HUES48 (cell line): ENCODE data around the gene RGS8.

Experiments
- H3K27ac ChIP-seq: one replicate; pipeline ENCODE4 v1.7.0; 2013; ENCODE audit warnings: low read depth, low read length, inconsistent platforms
- H3K27me3 ChIP-seq: 2 replicates; pipeline ENCODE4 v1.6.1; 2013; ENCODE audit warnings: mild to moderate bottlenecking, low read length; ENCODE audit not compliant: control insufficient read depth, insufficient read depth
- H3K36me3 ChIP-seq: 2 replicates; pipeline ENCODE4 v1.6.1; 2013; ENCODE audit warnings: low read length; ENCODE audit not compliant: control insufficient read depth, insufficient read depth
- H3K4me1 ChIP-seq: 2 replicates; pipeline ENCODE4 v1.6.1; 2013; ENCODE audit warnings: mild to moderate bottlenecking, low read length; ENCODE audit not compliant: control insufficient read depth, insufficient read depth
- H3K4me3 ChIP-seq: 2 replicates; pipeline ENCODE4 v1.5.1; 2013; ENCODE audit warnings: mild to moderate bottlenecking, low read depth, low read length
- H3K9ac ChIP-seq: 2 replicates; pipeline ENCODE4 v1.6.1; 2013; ENCODE audit warnings: mild to moderate bottlenecking, low read depth, low read length, moderate library complexity
- H3K9me3 ChIP-seq: 2 replicates; pipeline ENCODE4 v1.6.1; 2013; ENCODE audit warnings: low read length; ENCODE audit not compliant: control insufficient read depth, insufficient read depth

Gene RGS8

DNA sequence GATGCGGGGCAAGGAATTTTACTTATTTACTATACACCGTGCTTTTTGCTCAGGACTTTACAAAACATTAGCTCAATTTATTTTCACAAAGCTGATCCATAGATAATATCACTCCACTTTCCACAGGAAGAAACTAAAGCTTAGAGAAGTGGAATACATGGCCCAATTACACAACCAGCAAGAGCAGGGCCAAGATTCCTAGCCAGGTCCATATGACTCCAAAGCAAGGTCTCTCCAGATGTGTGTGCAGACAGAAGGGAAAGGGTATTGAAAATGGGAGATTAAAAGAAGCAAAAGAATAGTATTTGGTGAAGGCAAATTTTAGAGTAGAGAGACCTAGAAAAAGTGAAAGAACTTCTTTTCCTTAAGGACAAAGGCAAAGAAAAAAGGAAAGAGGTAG, 30.4 kb downstream of the RGS8 start:
- H3K27ac ChIP-seq = no peak overlapping the region
- no peaks in the 10 kb centered on the region for H3K27me3 ChIP-seq
- no peaks in the 10 kb centered on the region for H3K36me3 ChIP-seq
- H3K9ac ChIP-seq = no peak overlapping the region
- no peaks in the 10 kb centered on the region for H3K4me1 ChIP-seq
- no peak overlapping the region for H3K4me3 ChIP-seq
- H3K9me3 ChIP-seq = no peaks in the 10 kb centered on the region

DNA sequence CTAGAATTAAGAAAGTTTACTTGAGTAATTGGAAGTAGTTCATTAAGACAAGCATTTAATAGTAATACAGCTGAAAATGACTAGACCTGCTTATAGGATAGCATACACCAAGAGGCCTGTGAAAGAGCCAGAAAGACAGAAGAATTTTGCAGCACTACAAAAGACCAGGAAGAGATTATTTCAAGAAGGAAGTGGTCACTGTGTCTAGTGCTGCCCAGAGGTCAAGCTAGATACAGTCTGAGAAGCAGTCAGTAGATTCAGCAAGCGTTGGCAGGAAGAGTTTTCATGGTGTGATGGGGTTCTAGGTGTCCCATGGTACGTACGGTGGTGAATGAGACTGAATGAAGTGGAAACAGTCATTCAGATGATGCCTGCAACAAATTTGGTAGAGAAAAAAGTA, 31.5 kb downstream of the RGS8 start:
- Histone ChIP-seq H3K4me3 (no peak overlapping the region), H3K9ac (no peak overlapping the region), H3K4me1 (no peaks in the 10 kb centered on the region), H3K27me3 (no peaks in the 10 kb centered on the region), H3K9me3 (no peaks in the 10 kb centered on the region), H3K27ac (no peak overlapping the region), H3K36me3 (no peaks in the 10 kb centered on the region)

DNA sequence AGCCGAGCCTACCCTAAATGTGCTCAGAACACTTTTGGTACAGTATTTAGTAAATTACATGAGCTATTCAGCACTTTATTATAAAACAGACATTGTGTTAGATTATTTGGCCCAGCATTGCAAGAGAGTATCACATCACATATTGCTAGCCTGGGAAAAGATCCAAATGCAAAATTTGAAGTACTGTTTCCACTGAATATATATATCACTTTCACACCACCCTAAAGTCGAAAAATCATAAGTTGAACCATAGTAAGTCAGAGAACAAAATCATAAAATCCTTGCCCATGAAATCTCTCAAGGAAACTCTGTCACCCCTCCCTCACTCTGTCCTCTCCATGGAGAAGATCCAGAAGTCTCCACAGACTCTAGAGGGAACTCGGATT, 33.1 kb downstream of the RGS8 start:
- Histone ChIP-seq H3K9me3 (no peaks in the 10 kb centered on the region), H3K36me3 (no peaks in the 10 kb centered on the region)

DNA sequence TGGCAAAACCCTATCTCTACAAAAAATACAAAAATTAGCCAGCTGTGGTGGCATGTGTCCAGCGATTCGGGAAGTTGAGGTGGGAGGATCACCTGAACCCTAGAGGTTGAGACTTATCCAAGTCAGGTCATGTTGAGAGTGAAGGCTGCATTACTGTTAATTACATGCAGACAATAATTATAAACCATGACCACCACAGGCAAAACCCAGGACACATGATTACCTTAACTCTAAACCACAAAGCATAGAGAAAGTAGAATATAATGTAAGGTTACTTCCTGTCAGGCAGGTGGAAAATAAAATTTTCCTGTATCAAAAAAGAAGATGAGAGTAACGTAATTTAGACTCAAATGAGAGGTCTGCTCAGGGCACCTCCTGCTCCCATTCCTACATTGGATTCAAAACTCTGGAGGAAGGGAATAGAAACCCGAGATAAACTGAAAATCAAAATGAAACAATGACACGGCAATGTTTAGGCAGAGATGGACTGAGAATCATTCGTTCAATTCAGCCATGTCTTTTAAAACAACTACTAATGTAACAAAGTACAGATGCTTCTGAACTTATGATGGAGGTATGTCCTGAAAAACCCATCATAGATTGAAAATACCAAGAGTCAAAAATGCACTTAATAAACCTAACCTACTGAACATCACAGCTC, 33.6 kb downstream of the RGS8 start:
- no peak overlapping the region for H3K4me3 ChIP-seq
- no peak overlapping the region for H3K9ac ChIP-seq
- H3K4me1 ChIP-seq = no peaks in the 10 kb centered on the region
- H3K9me3 ChIP-seq = no peaks in the 10 kb centered on the region
- H3K27ac ChIP-seq = no peak overlapping the region
- no peaks in the 10 kb centered on the region for H3K36me3 ChIP-seq
- H3K27me3 ChIP-seq = no peaks in the 10 kb centered on the region

More for the DNA sequence above, 33.1 kb downstream of the RGS8 start:
- Histone ChIP-seq H3K27ac (no peak overlapping the region), H3K27me3 (no peaks in the 10 kb centered on the region), H3K4me3 (no peak overlapping the region), H3K9ac (no peak overlapping the region), H3K4me1 (no peaks in the 10 kb centered on the region)

DNA sequence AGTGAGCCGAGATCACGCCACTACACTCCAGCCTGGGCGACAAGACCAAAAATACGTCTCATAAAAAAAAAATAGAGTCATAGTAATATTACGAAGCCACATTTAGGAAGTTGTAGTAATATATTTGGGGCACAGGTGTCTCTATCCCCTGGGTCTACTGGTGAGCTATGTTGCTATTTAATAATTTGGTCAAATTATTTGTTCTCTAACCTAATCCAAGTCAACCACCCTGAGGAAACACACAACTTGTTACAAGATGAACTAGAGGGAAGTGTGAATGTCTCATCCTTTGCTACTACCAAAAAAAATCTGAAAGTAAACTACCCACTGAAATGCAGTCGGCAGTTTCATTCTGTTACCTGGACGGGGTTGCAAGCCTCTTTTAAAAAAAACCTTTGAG, 35.3 kb downstream of the RGS8 start:
- Histone ChIP-seq H3K27me3 (no peaks in the 10 kb centered on the region), H3K27ac (no peak overlapping the region), H3K36me3 (no peaks in the 10 kb centered on the region), H3K9ac (no peak overlapping the region), H3K9me3 (no peaks in the 10 kb centered on the region), H3K4me3 (no peak overlapping the region), H3K4me1 (no peaks in the 10 kb centered on the region)

DNA sequence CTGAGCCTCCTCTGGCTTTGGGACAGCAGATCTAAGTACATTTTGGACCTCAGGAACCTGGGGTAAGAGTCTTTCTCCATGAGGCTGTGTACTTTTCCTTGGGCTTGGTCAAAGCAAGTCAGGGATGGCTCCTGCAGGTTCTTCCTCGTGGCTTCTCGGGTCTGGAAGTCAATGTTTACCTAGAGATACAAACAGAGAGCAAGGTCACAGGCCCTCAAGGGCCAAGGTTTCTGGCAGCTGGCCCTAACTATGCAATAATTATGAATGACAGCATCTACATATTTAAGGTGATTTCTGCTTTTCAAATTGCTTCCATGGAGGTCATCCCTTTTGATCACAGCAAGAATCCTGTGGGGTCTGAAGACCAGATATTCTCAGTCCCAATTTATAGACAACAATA, 37.6 kb downstream of the RGS8 start:
- H3K27ac ChIP-seq = no peak overlapping the region
- H3K4me1 ChIP-seq = no peaks in the 10 kb centered on the region
- no peak overlapping the region for H3K4me3 ChIP-seq
- no peaks in the 10 kb centered on the region for H3K27me3 ChIP-seq
- no peaks in the 10 kb centered on the region for H3K36me3 ChIP-seq
- H3K9ac ChIP-seq = no peak overlapping the region
- no peaks in the 10 kb centered on the region for H3K9me3 ChIP-seq

DNA sequence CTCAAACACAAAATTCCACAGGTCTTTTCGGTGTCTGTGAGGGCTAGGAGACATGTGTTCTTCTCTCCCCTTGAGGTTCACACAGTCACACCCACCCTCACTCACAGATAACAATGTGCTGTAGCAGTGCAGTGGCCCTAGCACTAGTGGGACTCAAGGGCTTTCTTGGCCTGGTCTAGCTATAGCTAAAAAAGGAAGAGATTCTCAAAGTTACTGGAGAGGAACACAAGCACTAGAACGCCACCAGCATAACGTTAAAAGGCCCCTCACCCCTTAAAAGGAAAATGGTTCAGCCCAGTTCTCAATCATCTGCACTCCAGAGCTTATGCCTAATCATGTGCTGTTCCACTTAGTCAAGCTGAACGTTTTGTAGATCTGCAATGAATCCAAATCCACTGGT, 39.5 kb downstream of the RGS8 start:
- no peak overlapping the region for H3K4me3 ChIP-seq
- H3K27me3 ChIP-seq = no peaks in the 10 kb centered on the region
- H3K9ac ChIP-seq = no peak overlapping the region
- H3K36me3 ChIP-seq = no peaks in the 10 kb centered on the region
- H3K9me3 ChIP-seq = no peaks in the 10 kb centered on the region
- H3K27ac ChIP-seq = no peak overlapping the region
- no peaks in the 10 kb centered on the region for H3K4me1 ChIP-seq

DNA sequence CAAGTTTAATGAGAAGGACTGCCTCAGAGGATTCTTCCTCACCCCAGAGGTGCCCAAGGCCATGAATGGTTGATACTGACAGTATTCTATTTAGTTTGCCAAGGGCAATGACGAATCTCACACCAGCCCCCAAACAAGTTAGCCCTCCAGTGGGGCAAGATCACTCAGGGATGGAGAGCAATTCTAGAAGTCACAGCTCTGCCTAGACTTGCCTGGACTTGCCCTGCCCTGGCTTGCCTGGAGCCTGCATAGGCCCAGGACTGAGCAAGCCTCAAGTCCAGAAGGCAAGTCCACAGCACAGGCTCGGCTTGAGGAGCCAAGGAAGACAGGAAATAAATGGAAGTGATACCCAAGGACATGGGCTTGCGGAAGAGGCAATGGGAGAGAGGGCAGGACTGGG, 40.7 kb downstream of the RGS8 start:
- Histone ChIP-seq H3K27ac (no peak overlapping the region), H3K4me1 (no peaks in the 10 kb centered on the region), H3K4me3 (no peak overlapping the region), H3K9me3 (no peaks in the 10 kb centered on the region), H3K9ac (no peak overlapping the region), H3K27me3 (no peaks in the 10 kb centered on the region), H3K36me3 (no peaks in the 10 kb centered on the region)

DNA sequence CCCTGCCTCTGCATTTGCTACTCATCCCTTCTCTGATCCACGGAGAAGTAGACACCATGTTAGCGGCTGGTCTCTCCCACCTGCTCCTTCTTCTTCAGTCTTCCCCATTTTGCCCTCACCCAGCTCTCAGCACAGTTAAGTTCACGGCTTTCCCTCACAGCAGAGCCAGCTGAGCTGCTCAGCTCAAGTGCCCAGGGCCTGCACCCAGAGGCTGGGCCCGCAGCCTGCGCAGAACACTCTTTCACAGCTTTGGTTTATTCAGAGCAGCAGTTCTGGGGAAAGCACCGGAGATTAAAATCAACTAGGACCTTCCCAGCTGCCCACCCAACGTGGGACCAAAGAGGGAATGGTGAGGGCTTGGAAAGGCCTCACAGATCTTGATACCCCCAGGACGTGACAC, 41.9 kb downstream of the RGS8 start:
- Histone ChIP-seq H3K4me1 (no peaks in the 10 kb centered on the region), H3K9ac (no peak overlapping the region), H3K27me3 (no peaks in the 10 kb centered on the region), H3K9me3 (no peaks in the 10 kb centered on the region), H3K4me3 (no peak overlapping the region), H3K36me3 (no peaks in the 10 kb centered on the region), H3K27ac (no peak overlapping the region)

DNA sequence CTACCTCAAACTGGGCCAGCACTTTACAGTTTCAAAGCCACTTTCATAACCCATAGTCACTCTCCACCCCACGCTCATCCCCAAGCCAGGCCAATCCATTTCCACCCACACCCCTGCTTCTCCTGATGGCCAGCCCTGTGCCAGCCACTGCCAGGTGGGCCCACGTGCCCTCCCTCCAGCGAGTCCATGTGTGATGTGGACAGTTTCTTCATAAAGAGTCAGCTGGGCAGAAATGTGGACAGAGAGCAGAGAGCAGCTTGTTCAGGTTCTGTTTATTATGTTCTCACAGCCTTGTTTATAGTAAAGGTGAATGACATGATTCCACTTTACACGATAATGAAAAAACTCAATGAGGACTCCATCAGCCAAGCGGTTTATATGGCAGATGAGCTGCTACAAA, 42.8 kb downstream of the RGS8 start:
- no peak overlapping the region for H3K4me3 ChIP-seq
- H3K36me3 ChIP-seq = no peaks in the 10 kb centered on the region
- H3K27me3 ChIP-seq = no peaks in the 10 kb centered on the region
- no peak overlapping the region for H3K9ac ChIP-seq
- H3K4me1 ChIP-seq = no peaks in the 10 kb centered on the region
- H3K27ac ChIP-seq = no peak overlapping the region
- H3K9me3 ChIP-seq = no peaks in the 10 kb centered on the region

DNA sequence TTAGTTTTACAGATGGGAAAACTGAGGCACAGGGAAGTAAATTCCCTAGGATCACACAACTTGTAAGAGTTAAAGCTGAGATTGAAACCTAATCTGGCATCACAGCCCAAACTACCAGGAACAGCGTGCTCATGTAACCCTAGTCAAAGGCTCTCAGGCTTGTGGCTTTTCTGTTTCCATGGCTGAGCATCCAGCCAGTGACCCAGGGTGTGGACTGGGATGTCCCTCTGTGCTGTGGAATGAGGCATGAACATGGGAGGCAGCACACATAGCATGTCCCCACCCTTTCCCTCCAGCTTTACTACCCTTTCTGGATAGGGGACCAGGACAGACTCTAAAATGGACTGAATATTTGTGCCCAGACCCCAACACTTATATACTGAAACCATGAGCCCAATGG, 45.1 kb downstream of the RGS8 start:
- Histone ChIP-seq H3K9ac (no peak overlapping the region), H3K9me3 (no peaks in the 10 kb centered on the region), H3K27ac (no peak overlapping the region), H3K4me1 (peaks cover 4% of the 10 kb centered on the region; the same call in 1 of the 2 replicates), H3K36me3 (no peaks in the 10 kb centered on the region), H3K4me3 (no peak overlapping the region), H3K27me3 (no peaks in the 10 kb centered on the region)

DNA sequence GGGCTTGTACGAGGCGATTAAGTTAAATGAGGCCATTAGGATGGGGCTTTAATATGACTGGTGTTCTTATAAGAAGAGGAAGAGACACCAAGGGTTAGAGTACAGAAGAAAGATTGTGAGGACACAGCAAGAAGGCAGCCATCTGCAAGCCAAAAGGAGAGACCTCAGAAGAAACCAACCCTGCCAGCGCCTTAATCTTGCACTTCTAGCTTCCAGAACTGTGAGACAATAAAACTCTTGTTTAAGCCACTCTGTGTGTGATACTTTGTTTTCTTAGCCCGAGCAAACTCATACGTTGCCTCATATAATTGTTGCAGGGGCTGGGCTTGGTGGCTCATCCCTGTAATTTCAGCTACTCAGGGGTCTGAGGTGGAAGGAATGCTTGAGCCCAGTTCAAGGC, 46.6 kb downstream of the RGS8 start:
- no peak overlapping the region for H3K4me3 ChIP-seq
- no peaks in the 10 kb centered on the region for H3K9me3 ChIP-seq
- H3K27me3 ChIP-seq = no peaks in the 10 kb centered on the region
- H3K9ac ChIP-seq = no peak overlapping the region
- H3K27ac ChIP-seq = no peak overlapping the region
- H3K36me3 ChIP-seq = no peaks in the 10 kb centered on the region
- H3K4me1 ChIP-seq = peaks cover 16% of the 10 kb centered on the region
